ENCODE results near the gene GNAI2. TPM values are rescaled to one million over a fixed set of nuclear protein-coding genes. Genes with fewer than 3 reads are reported as not detected.

GNAI2 gene
- total and polyA plus RNA-seq, 2 donors from 2014 or later, result 141 to 245 TPM

DNA sequence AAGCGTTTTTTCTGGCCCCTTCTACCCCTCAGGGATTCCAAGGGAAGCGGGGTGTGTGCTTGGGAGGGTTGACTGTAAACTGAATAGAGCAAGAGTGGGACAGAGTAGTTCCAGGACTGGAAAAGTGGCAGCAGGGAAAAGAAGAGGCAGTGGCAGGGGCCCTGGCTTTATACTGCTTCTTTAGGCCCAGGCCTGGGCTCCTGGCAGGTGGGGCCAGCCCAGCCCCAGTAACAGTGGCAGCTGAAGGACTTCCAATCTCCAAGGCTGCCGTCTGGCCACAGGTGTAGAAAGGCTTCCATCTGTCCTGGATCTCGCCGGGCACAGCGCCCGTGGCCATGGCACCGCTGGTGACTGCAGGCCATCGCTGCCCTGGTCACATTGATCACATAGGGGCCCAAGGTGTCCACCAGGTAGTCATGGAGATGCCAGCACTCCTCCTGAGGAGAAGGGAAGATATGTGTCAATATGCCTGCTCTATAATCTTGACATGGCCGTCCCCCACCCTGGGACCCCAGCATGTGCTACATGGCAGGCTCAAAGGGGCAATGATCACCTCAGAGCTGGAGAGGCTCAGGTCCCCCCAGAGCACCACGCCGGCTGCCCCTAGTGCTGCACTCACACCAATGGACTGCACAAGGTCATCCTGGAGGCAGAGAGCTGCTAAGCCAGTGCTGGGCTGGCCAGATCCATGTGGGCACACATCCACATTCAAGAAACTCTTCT, 57.2 kb downstream of the GNAI2 start:
- Histone ChIP-seq H3K36me3 (ENCODE audit: control insufficient read depth in 2 of 3, insufficient read depth in 3 of 3, low read length in 3 of 3) (peaks cover 0 to 18% (median 6%) of the 10 kb centered on the region in 3 donors), H3K4me1 (ENCODE audit: control insufficient read depth in 2 of 3, insufficient read depth in 2 of 3, low read depth in 1 of 3, low read length in 3 of 3) (peaks cover 3 to 21% (median 16%) of the 10 kb centered on the region in 3 donors), H3K9me3 (ENCODE audit: control insufficient read depth in 2 of 3, insufficient read depth in 1 of 3, low read length in 3 of 3) (no peaks in the 10 kb centered on the region), H3K4me3 (ENCODE audit: low read length in 3 of 3) (peak overlapping the region in 1 of 3 donors; percentile 88), H3K9ac (ENCODE audit: low read length in 3 of 3) (peak overlapping the region in 1 of 3 donors; percentile 84), H3K27ac (ENCODE audit: low read depth in 2 of 2, low read length in 2 of 2) (peak overlapping the region; percentile 78 to 88), H3K27me3 (ENCODE audit: control insufficient read depth, insufficient read depth, low read length) (no peaks in the 10 kb centered on the region)
- intact Hi-C loops (cut with DNase I), result no loop called here
- FAIRE-seq (no peak), DNase-seq (peak in 1 of 5 donors; percentile 62)
- TF ChIP-seq CTCF (IDR thresholded peaks at IDR 0.05; ENCODE audit: borderline replicate concordance, extremely low read depth, insufficient read depth), result no peak

- no peak for DNase-seq
- Histone ChIP-seq H3K27ac (ENCODE audit: low read depth in 2 of 2, low read length in 2 of 2) (no peak overlapping the region), H3K4me1 (ENCODE audit: control insufficient read depth in 2 of 3, insufficient read depth in 2 of 3, low read depth in 1 of 3, low read length in 3 of 3) (peaks cover 3 to 24% (median 24%) of the 10 kb centered on the region in 3 donors), H3K9me3 (ENCODE audit: control insufficient read depth in 2 of 3, insufficient read depth in 1 of 3, low read length in 3 of 3) (no peaks in the 10 kb centered on the region), H3K4me3 (ENCODE audit: low read length in 3 of 3) (no peak overlapping the region), H3K9ac (ENCODE audit: low read length in 3 of 3) (no peak overlapping the region), H3K27me3 (ENCODE audit: control insufficient read depth, insufficient read depth, low read length) (no peaks in the 10 kb centered on the region), H3K36me3 (ENCODE audit: control insufficient read depth in 2 of 3, insufficient read depth in 3 of 3, low read length in 3 of 3) (peaks cover 0 to 10% (median 0%) of the 10 kb centered on the region in 3 donors)
- no peak for FAIRE-seq
- intact Hi-C loops (cut with DNase I), result no loop called here
- no peak for TF ChIP-seq CTCF (IDR thresholded peaks at IDR 0.05; ENCODE audit: borderline replicate concordance, extremely low read depth, insufficient read depth)
These were observed 58.1 kb downstream of the GNAI2 start for GRCh38 chr3:50294089-50294488.

GRCh38 chr3:50294492-50295403, 58.7 kb downstream of the GNAI2 start:
- DNase-seq (peak in 1 of 5 donors; percentile 44), FAIRE-seq (no peak)
- intact Hi-C loops (cut with DNase I), result no loop called here
- Histone ChIP-seq H3K4me3 (ENCODE audit: low read length in 3 of 3) (no peak overlapping the region), H3K36me3 (ENCODE audit: control insufficient read depth in 2 of 3, insufficient read depth in 3 of 3, low read length in 3 of 3) (peaks cover 0 to 3% (median 0%) of the 10 kb centered on the region in 3 donors), H3K27ac (ENCODE audit: low read depth in 2 of 2, low read length in 2 of 2) (no peak overlapping the region), H3K9me3 (ENCODE audit: control insufficient read depth in 2 of 3, insufficient read depth in 1 of 3, low read length in 3 of 3) (no peaks in the 10 kb centered on the region), H3K4me1 (ENCODE audit: control insufficient read depth in 2 of 3, insufficient read depth in 2 of 3, low read depth in 1 of 3, low read length in 3 of 3) (peaks cover 3 to 26% (median 25%) of the 10 kb centered on the region in 3 donors), H3K9ac (ENCODE audit: low read length in 3 of 3) (no peak overlapping the region), H3K27me3 (ENCODE audit: control insufficient read depth, insufficient read depth, low read length) (no peaks in the 10 kb centered on the region)
- TF ChIP-seq CTCF (IDR thresholded peaks at IDR 0.05; ENCODE audit: borderline replicate concordance, extremely low read depth, insufficient read depth), result no peak

All from kidney (tissue), 14 donors.